LNCaP clone FGC (cell line): ENCODE results near the gene PSMD5.

Experiments
- DNase-seq: peaks from one replicate; pipeline ENCODE4 v3.0.0-alpha.2; 2011; ENCODE audit warnings: low read depth
- H3K4me3 ChIP-seq: 2 replicates; pipeline ENCODE4 v1.5.1; 2011; ENCODE audit warnings: mild to moderate bottlenecking, low read depth, low read length, control low read depth
- TF ChIP-seq, protein P1 (sequence below): IDR thresholded peaks from 2 replicates; pipeline ENCODE4 v1.5.1; 2012; ENCODE audit warnings: mild to moderate bottlenecking; ENCODE audit not compliant: control insufficient read depth, insufficient read depth; ENCODE audit errors: extremely low read depth

PSMD5 gene

DNA sequence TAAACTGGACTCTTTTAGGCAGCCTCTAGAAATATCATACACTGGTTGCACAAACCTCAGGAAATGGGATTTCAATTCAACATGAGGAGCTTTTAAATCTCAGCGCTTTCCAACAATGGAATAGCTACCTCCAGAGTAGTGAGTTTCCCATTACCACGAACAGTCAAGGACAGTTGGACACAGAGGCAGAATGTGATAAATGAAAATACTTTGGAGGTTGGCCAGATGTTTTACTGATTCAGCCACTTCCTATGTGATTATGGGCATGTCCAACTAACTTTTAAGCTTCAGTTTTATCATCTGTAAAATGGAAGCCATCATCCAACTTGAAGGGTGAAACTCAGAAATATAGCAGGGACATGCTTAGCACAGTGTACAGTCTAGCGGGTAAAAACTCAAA lies 51.6 kb downstream of the PSMD5 start:
- no peak overlapping the region for H3K4me3 ChIP-seq
- TF ChIP-seq, protein P1, sequence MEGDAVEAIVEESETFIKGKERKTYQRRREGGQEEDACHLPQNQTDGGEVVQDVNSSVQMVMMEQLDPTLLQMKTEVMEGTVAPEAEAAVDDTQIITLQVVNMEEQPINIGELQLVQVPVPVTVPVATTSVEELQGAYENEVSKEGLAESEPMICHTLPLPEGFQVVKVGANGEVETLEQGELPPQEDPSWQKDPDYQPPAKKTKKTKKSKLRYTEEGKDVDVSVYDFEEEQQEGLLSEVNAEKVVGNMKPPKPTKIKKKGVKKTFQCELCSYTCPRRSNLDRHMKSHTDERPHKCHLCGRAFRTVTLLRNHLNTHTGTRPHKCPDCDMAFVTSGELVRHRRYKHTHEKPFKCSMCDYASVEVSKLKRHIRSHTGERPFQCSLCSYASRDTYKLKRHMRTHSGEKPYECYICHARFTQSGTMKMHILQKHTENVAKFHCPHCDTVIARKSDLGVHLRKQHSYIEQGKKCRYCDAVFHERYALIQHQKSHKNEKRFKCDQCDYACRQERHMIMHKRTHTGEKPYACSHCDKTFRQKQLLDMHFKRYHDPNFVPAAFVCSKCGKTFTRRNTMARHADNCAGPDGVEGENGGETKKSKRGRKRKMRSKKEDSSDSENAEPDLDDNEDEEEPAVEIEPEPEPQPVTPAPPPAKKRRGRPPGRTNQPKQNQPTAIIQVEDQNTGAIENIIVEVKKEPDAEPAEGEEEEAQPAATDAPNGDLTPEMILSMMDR: no peak
- DNase-seq: no peak

DNA sequence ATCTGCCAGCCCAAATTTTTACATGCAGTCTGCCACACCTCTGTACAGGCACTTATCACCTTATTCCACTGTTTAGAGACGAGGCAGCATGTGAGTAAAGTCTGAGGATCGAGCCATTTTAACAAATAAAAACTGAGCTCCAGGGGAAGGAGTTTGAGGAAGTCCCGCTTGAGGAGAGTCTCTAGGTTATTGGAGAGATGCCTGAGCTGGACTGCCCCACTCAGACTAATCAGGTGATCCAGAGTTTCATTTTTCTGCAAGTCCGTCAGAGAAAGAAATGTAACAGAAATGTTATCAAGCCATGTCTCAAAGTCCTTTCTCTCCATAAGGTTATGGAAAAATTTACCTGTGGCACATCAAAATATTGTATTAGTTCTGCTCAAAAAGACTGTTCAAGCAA lies 54.8 kb downstream of the PSMD5 start:
- TF ChIP-seq, protein P1: no peak
- no peak overlapping the region for H3K4me3 ChIP-seq
- DNase-seq: no peak

DNA sequence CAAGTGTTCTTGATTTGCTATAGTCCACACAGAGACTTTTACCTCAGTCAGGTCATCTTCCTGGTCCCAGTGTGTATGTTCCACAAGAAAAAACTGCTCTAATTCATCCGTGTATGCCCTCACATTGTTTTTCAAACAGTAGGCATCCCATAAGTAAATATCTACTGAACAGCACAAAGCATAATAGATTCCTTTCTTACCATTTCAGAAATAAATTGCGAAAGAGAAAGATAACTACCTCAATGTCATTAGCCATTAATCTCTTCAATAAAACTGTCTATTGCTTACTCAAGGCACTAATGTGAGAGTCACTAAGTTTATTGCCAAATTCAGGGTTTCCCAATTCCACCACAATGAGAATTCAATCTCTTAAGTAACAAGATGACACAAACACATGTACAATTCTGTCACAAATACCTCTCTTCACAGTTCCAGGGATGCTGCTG lies 59.1 kb downstream of the PSMD5 start:
- H3K4me3 ChIP-seq: no peak overlapping the region
- DNase-seq: peak; percentile 46
- TF ChIP-seq, protein P1: no peak

DNA sequence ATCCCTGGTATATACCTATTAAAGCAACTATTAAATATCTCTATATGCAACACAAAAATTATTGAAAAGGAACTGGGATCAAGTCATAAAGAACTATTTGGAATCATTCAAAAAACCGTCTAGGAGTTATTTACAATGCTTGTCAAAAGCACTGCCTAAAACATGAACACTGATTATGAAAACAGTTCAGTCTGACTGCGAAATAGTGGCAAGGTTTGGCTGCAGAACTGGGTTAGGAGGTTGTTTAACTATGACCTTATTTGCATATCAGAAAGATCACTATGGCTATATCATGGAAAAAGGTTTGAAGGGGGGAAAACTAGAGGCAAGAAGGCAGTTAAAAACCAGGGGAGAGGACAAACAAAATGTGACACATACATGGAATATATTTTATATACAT lies 61.5 kb downstream of the PSMD5 start:
- TF ChIP-seq, protein P1: no peak
- DNase-seq: no peak
- no peak overlapping the region for H3K4me3 ChIP-seq

DNA sequence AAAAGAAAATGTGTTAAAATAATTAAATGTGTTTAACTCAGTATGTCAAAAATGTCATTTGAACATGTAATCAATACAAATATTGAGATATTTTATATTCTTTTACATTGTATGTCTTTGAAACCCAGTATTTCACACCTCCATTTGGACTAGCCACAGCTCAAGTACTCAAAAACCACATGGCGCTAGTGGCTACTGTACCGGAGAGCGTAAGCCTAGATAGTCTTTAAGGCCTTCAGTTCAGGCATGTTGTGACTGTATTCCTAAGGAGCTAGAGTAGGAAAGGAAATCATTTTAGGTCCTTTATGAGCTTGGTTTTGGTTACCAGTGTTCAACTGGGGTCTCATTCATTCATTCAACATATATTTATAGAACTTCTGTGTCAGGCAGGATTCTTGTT lies 62.4 kb downstream of the PSMD5 start:
- TF ChIP-seq, protein P1: no peak
- DNase-seq: no peak
- H3K4me3 ChIP-seq: no peak overlapping the region

DNA sequence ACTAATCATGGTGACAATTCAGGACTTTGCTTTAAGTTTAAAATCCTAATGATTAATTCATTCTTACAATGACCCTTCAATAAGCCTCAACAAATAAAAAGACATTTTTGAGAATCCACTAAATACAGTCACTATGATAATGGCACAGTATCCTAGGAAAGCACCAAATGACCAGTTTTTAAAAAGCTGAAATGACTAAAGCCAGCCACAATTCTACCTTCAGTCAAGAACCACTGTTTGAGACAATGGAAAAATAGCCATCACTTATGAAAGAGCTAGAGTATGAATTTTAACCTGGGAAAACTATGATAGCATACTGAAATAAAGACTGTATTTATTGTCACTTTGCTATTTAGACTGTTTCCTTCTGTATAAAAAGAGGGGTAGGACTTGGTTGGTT lies 63.5 kb downstream of the PSMD5 start:
- no peak overlapping the region for H3K4me3 ChIP-seq
- TF ChIP-seq, protein P1: no peak
- no peak for DNase-seq

DNA sequence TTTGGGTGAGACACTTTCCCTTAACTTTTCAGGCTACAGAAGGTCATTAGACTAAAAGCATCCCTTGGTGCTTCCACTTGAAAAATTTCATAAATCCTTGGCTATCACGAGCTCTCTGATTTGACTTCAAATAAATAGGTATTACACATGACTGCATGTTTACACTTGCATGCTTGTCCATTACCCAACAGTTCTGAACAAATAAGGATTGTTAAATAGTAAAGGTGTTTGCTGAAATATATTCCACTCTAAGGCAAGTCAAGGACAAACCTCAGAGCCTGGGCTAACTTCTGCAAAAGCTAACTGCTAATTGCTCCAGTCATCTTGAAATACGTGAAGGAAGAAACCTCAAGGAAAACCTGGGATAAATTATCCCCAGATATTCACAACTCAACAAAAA lies 64.0 kb downstream of the PSMD5 start:
- DNase-seq: peak; percentile 71
- TF ChIP-seq, protein P1: no peak

More for the DNA sequence above, 64.0 kb downstream of the PSMD5 start:
- H3K4me3 ChIP-seq: no peak overlapping the region
